ENCODE data around the gene HOXB6. TPM values are rescaled to one million over a fixed set of nuclear protein-coding genes. Genes with fewer than 3 reads are reported as not detected.

Gene HOXB6
- total and polyA plus RNA-seq, 3 experiments from 2014 or later, result 0.22 to 0.37 TPM; not detected in 1

DNA sequence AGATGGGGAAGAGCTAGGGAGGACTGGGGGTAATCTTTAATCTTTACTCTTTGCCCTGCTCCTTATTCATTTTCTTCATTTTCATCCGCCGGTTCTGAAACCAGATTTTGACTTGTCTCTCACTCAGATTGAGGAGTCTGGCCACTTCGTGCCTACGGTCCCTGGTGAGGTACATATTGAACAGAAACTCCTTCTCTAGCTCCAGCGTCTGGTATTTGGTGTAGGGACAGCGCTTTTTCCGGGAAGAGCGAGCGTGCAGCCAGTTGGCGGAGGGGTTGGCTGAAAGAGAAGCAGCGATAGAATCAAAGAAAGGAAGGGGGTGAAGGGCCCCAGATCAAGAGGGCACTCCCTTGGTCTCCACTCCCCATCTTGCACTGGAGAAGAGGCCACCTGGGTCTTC is 18.1 kb upstream of the HOXB6 start:
- peaks cover 67 to 88% of the 10 kb centered on the region in 2 donors for H3K27me3 Mint-ChIP-seq
- no peak overlapping the region for H3K27ac ChIP-seq (ENCODE audit: low read depth, low read length)
- H3K9me3 ChIP-seq (ENCODE audit: low read length), result no peaks in the 10 kb centered on the region
- H3K9me3 Mint-ChIP-seq, result peaks cover 0 to 5% (median 0%) of the 10 kb centered on the region in 5 donors
- CTCF ChIA-PET, result interaction anchor here (1.3 to 5.8 kb wide), 2 partner anchors 9 kb away, joined by 3 to 25 read pairs; no protein-coding TSS in a partner anchor
- DNase-seq, result no peak
- H3K4me3 Mint-ChIP-seq, result no peak overlapping the region
- no peak overlapping the region for H3K27ac Mint-ChIP-seq
- no peaks in the 10 kb centered on the region for H3K36me3 ChIP-seq (ENCODE audit: insufficient read depth, low read length)
- H3K4me1 ChIP-seq (ENCODE audit: insufficient read depth, low read length), result peaks cover 34% of the 10 kb centered on the region
- H3K27me3 ChIP-seq (ENCODE audit: insufficient read depth, low read length, poor library complexity, severe bottlenecking), result peaks cover 82% of the 10 kb centered on the region
- no peaks in the 10 kb centered on the region for H3K36me3 Mint-ChIP-seq
- H3K4me3 ChIP-seq (ENCODE audit: low read length), result no peak overlapping the region
- POLR2A ChIA-PET, result no interaction called here
- H3K4me1 Mint-ChIP-seq, result peaks cover 20 to 36% (median 25%) of the 10 kb centered on the region in 3 donors

DNA sequence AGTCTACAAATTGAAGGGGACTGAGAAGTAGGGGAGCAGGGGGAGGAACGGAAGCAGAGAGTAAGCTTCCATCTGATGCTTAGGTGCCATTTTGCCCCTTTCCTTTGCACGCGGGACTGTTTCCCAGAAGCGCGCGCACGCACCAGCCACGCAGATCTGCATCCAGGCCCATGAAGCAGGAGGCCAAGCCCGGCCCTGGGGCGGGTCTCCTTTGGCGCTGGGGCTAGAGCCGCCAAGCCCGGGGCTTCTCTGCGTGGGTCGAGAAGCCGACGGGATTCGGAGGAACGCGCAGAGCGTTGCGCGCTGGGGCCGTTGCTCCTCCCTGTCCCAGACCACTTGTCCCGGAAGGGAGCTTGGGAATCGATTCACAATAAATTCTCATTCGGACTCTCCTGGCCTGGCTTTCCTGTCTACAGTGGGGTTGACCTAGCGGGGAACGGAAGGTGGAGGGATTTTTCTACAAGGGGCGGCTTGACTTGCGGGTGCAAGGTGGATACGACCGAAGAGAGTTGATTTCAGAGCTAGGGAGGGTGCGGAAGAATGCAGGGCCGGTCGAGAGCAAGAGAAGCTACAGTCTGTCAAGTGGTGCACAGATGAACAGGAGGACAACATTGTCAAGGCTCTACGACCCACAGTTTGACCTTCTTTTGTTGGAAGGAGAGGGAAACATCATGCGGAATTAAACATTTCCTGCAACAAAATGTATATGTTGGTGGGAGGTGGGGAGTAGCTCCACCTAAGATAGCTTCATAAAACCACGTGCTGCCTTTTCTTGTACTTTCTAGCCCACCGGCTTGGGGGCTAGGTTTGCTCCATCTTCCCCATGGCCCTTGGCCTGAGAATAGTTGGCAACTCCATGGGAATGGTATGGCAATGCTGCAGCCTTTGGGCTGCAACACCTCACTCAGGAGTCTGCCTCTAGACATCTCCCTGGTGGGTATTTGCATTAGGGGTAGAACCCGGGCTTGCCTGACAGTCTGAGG is 16.9 kb upstream of the HOXB6 start:
- H3K27ac Mint-ChIP-seq, result peak overlapping the region in 1 of 8 donors; percentile 10
- no peak overlapping the region for H3K4me3 Mint-ChIP-seq
- Histone ChIP-seq H3K27me3 (ENCODE audit: insufficient read depth, low read length, poor library complexity, severe bottlenecking) (peaks cover 82% of the 10 kb centered on the region), H3K4me3 (ENCODE audit: low read length) (no peak overlapping the region), H3K4me1 (ENCODE audit: insufficient read depth, low read length) (peaks cover 32% of the 10 kb centered on the region), H3K27ac (ENCODE audit: low read depth, low read length) (no peak overlapping the region), H3K36me3 (ENCODE audit: insufficient read depth, low read length) (no peaks in the 10 kb centered on the region), H3K9me3 (ENCODE audit: low read length) (no peaks in the 10 kb centered on the region)
- peaks cover 72 to 87% of the 10 kb centered on the region in 2 donors for H3K27me3 Mint-ChIP-seq
- peaks cover 0 to 1% (median 0%) of the 10 kb centered on the region in 3 donors for H3K36me3 Mint-ChIP-seq
- peaks cover 0 to 2% (median 0%) of the 10 kb centered on the region in 5 donors for H3K9me3 Mint-ChIP-seq
- ChIA-PET CTCF (interaction anchor here (1.0 to 5.8 kb wide), 5 partner anchors 8 to 542 kb away, joined by 3 to 25 read pairs (median 4); partner anchors contain the start of gene HOXB5), POLR2A (no interaction called here)
- H3K4me1 Mint-ChIP-seq, result peaks cover 24 to 39% (median 28%) of the 10 kb centered on the region in 3 donors
- DNase-seq, result no peak

- peaks cover 0 to 2% (median 0%) of the 10 kb centered on the region in 3 donors for H3K36me3 Mint-ChIP-seq
- H3K27ac Mint-ChIP-seq, result peak overlapping the region in 2 of 8 donors; percentile 67 to 88
- no peak overlapping the region for H3K27ac ChIP-seq (ENCODE audit: low read depth, low read length)
- H3K4me1 Mint-ChIP-seq, result peaks cover 22 to 32% (median 24%) of the 10 kb centered on the region in 3 donors
- peaks cover 0 to 2% (median 0%) of the 10 kb centered on the region in 5 donors for H3K9me3 Mint-ChIP-seq
- peaks cover 27% of the 10 kb centered on the region for H3K4me1 ChIP-seq (ENCODE audit: insufficient read depth, low read length)
- H3K27me3 ChIP-seq (ENCODE audit: insufficient read depth, low read length, poor library complexity, severe bottlenecking), result peaks cover 87% of the 10 kb centered on the region
- no peaks in the 10 kb centered on the region for H3K36me3 ChIP-seq (ENCODE audit: insufficient read depth, low read length)
- DNase-seq, result no peak
- POLR2A ChIA-PET, result no interaction called here
- no peaks in the 10 kb centered on the region for H3K9me3 ChIP-seq (ENCODE audit: low read length)
- no peak overlapping the region for H3K4me3 ChIP-seq (ENCODE audit: low read length)
- CTCF ChIA-PET, result interaction anchor here (1.0 kb wide), 1 partner anchor 285 kb away, joined by 3 read pairs; no protein-coding TSS in a partner anchor
- peaks cover 79 to 89% of the 10 kb centered on the region in 2 donors for H3K27me3 Mint-ChIP-seq
- peak overlapping the region in 2 of 7 donors; percentile 13 to 52 for H3K4me3 Mint-ChIP-seq
These were observed 15.8 kb upstream of the HOXB6 start for GRCh38 chr17:48620461-48621139.

DNA sequence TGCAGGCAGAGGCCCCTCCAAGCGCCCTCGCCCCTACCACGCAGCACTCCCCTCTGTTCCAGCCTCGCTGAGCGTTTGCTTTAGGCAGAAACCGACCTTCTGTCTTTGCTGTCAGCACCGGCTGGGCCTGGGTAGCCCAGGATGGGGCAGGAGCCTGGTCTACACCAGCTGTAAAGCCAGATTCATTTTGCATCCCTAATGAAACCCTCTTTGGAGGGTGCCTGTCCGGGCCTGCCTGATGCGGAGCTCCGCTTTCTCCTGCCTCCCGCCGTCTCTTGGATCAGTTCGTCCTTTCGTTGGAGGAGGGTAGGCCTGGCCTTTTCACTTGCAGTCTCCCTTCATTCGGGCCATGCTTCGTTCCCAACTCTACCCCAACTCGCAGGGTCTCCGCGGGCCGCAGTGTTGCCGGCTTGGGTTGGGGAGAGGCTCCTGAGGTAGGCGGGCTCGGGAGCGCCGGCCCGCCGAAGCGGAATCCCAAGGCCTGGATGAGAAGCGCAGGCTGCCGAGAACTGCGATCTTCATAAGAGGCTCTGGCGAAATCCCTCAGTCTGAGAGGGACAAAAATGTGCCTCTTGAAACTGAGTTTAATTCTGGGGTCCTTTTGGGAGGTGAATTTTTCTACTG is 15.2 kb upstream of the HOXB6 start:
- no peak for DNase-seq
- POLR2A ChIA-PET, result no interaction called here
- no peak overlapping the region for H3K4me3 ChIP-seq (ENCODE audit: low read length)
- Mint-ChIP-seq H3K27ac (peak overlapping the region in 1 of 8 donors; percentile 92), H3K9me3 (peaks cover 0 to 3% (median 0%) of the 10 kb centered on the region in 5 donors), H3K27me3 (peaks cover 85 to 94% of the 10 kb centered on the region in 2 donors), H3K4me1 (peaks cover 25 to 35% (median 27%) of the 10 kb centered on the region in 3 donors), H3K4me3 (peak overlapping the region in 2 of 7 donors; percentile 13 to 37), H3K36me3 (peaks cover 0 to 2% (median 0%) of the 10 kb centered on the region in 3 donors)
- H3K36me3 ChIP-seq (ENCODE audit: insufficient read depth, low read length), result no peaks in the 10 kb centered on the region
- CTCF ChIA-PET, result interaction anchor here (1.2 to 1.4 kb wide), 4 partner anchors 28 to 358 kb away, joined by 3 to 5 read pairs (median 5); no protein-coding TSS in a partner anchor
- H3K27me3 ChIP-seq (ENCODE audit: insufficient read depth, low read length, poor library complexity, severe bottlenecking), result peaks cover 87% of the 10 kb centered on the region
- no peaks in the 10 kb centered on the region for H3K9me3 ChIP-seq (ENCODE audit: low read length)
- H3K4me1 ChIP-seq (ENCODE audit: insufficient read depth, low read length), result peaks cover 23% of the 10 kb centered on the region
- no peak overlapping the region for H3K27ac ChIP-seq (ENCODE audit: low read depth, low read length)

- Histone ChIP-seq H3K36me3 (ENCODE audit: insufficient read depth, low read length) (no peaks in the 10 kb centered on the region), H3K4me3 (ENCODE audit: low read length) (no peak overlapping the region), H3K27me3 (ENCODE audit: insufficient read depth, low read length, poor library complexity, severe bottlenecking) (peaks cover 86% of the 10 kb centered on the region), H3K9me3 (ENCODE audit: low read length) (no peaks in the 10 kb centered on the region), H3K27ac (ENCODE audit: low read depth, low read length) (no peak overlapping the region), H3K4me1 (ENCODE audit: insufficient read depth, low read length) (peaks cover 33% of the 10 kb centered on the region)
- Mint-ChIP-seq H3K27ac (peak overlapping the region in 2 of 8 donors; percentile 28 to 92), H3K4me1 (peaks cover 31 to 48% (median 43%) of the 10 kb centered on the region in 3 donors), H3K4me3 (peak overlapping the region in 6 of 7 donors; percentile 20 to 67 (median 48)), H3K9me3 (peaks cover 0 to 4% (median 0%) of the 10 kb centered on the region in 5 donors), H3K27me3 (peaks cover 87 to 95% of the 10 kb centered on the region in 2 donors), H3K36me3 (peaks cover 0 to 2% (median 0%) of the 10 kb centered on the region in 3 donors)
- CTCF ChIA-PET, result interaction anchor here (0.8 to 2.2 kb wide), 22 partner anchors 7 to 593 kb away, joined by 3 to 18 read pairs (median 5); partner anchors contain the start of genes HOXB5, HOXB9 and NFE2L1
- DNase-seq, result peak; percentile 73 to 85 (median 78)
- POLR2A ChIA-PET, result interaction anchor here (0.6 to 1.0 kb wide), 2 partner anchors 9 to 545 kb away, joined by 3 to 4 read pairs; no protein-coding TSS in a partner anchor
These were observed 13.6 kb upstream of the HOXB6 start for GRCh38 chr17:48618256-48618896.

- no peak for DNase-seq
- Histone ChIP-seq H3K9me3 (ENCODE audit: low read length) (no peaks in the 10 kb centered on the region), H3K36me3 (ENCODE audit: insufficient read depth, low read length) (no peaks in the 10 kb centered on the region), H3K4me1 (ENCODE audit: insufficient read depth, low read length) (peaks cover 38% of the 10 kb centered on the region), H3K27me3 (ENCODE audit: insufficient read depth, low read length, poor library complexity, severe bottlenecking) (peaks cover 83% of the 10 kb centered on the region), H3K4me3 (ENCODE audit: low read length) (no peak overlapping the region), H3K27ac (ENCODE audit: low read depth, low read length) (no peak overlapping the region)
- CTCF ChIA-PET, result interaction anchor here (0.8 to 2.2 kb wide), 16 partner anchors 8 to 592 kb away, joined by 3 to 18 read pairs (median 5); partner anchors contain the start of genes HOXB5, HOXB9 and NFE2L1
- Mint-ChIP-seq H3K4me3 (peak overlapping the region in 2 of 7 donors; percentile 52 to 67), H3K4me1 (peaks cover 35 to 53% (median 50%) of the 10 kb centered on the region in 3 donors), H3K9me3 (peaks cover 0 to 3% (median 0%) of the 10 kb centered on the region in 5 donors), H3K27me3 (peaks cover 85 to 92% of the 10 kb centered on the region in 2 donors), H3K36me3 (peaks cover 0 to 2% (median 0%) of the 10 kb centered on the region in 3 donors), H3K27ac (peak overlapping the region in 2 of 8 donors; percentile 83 to 92)
- POLR2A ChIA-PET, result interaction anchor here (0.6 kb wide), 1 partner anchor 544 kb away, joined by 4 read pairs; no protein-coding TSS in a partner anchor
These were observed 12.9 kb upstream of the HOXB6 start for GRCh38 chr17:48617471-48618255.
